ENCODE data around the gene NCAPG2.

Gene NCAPG2

DNA sequence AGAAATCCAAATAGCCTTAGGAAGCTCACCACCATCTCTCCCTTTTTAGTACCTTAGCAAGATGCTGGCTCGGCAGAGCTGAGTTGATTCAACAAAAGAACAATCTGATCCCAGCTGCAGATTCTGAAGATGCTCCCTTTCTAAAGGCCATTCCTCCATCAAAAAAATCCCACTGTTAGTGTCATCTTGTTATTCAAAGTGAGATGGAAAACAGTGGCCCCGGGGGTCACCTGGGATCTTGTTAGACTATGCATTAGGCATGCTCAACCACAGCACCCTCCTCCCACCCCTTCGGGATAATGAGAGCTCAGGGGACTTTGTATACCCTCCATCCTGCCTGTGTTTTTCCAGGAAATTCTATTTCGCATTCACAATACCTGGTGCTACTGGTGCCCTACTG lies 2.4 kb downstream of the NCAPG2 start:
- H3K9ac ChIP-seq (ENCODE audit: low read length): no peak overlapping the region
- H4K20me1 ChIP-seq (ENCODE audit: insufficient read depth, low read length): no peaks in the 10 kb centered on the region; the same call in 1 of the 2 replicates
- no peaks in the 10 kb centered on the region for H3K9me3 ChIP-seq (replicated peaks; ENCODE audit: insufficient read depth, low read length)
- no peak overlapping the region for H3K27ac ChIP-seq (ENCODE audit: low read length)
- no peaks in the 10 kb centered on the region for H3K9me2 ChIP-seq (replicated peaks; ENCODE audit: insufficient read depth, low read length)
- H3K4me1 ChIP-seq (ENCODE audit: low read length): peaks cover 17% of the 10 kb centered on the region
- no peak for DNase-seq
- no peak overlapping the region for H3K4me3 ChIP-seq (ENCODE audit: low read length)
- H3K79me2 ChIP-seq (ENCODE audit: low read length): peaks cover 74% of the 10 kb centered on the region
- H2AFZ ChIP-seq (ENCODE audit: low read length): no peak overlapping the region
- no peaks in the 10 kb centered on the region for H3K27me3 ChIP-seq (replicated peaks; ENCODE audit: insufficient read depth, low read length)
- H3K36me3 ChIP-seq (replicated peaks; ENCODE audit: insufficient read depth, low read length): peaks cover 5% of the 10 kb centered on the region; the same call in 1 of the 2 replicates
- no peak for TF ChIP-seq EZH2 (optimal IDR thresholded peaks at IDR 0.05; ENCODE audit: low read depth, low read length)
- TF ChIP-seq EZH2phosphoT487 (IDR thresholded peaks at IDR 0.05; ENCODE audit: low read length): no peak
- TF ChIP-seq, protein P1, sequence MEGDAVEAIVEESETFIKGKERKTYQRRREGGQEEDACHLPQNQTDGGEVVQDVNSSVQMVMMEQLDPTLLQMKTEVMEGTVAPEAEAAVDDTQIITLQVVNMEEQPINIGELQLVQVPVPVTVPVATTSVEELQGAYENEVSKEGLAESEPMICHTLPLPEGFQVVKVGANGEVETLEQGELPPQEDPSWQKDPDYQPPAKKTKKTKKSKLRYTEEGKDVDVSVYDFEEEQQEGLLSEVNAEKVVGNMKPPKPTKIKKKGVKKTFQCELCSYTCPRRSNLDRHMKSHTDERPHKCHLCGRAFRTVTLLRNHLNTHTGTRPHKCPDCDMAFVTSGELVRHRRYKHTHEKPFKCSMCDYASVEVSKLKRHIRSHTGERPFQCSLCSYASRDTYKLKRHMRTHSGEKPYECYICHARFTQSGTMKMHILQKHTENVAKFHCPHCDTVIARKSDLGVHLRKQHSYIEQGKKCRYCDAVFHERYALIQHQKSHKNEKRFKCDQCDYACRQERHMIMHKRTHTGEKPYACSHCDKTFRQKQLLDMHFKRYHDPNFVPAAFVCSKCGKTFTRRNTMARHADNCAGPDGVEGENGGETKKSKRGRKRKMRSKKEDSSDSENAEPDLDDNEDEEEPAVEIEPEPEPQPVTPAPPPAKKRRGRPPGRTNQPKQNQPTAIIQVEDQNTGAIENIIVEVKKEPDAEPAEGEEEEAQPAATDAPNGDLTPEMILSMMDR (IDR thresholded peaks at IDR 0.05; ENCODE audit: low read length): no peak
- peaks cover 7% of the 10 kb centered on the region; the same call in 1 of the 2 replicates for H3F3A ChIP-seq (ENCODE audit: insufficient read depth, low read length)
- H3K4me2 ChIP-seq (ENCODE audit: low read depth, low read length): peak overlapping the region; percentile 81

GRCh38 chr7:158700008-158700407 lies 4.6 kb downstream of the NCAPG2 start:
- H3K4me1 ChIP-seq (ENCODE audit: low read length): peaks cover 17% of the 10 kb centered on the region
- no peak overlapping the region for H3K9ac ChIP-seq (ENCODE audit: low read length)
- H3K4me3 ChIP-seq (ENCODE audit: low read length): no peak overlapping the region
- H3K9me3 ChIP-seq (replicated peaks; ENCODE audit: insufficient read depth, low read length): no peaks in the 10 kb centered on the region
- H3K79me2 ChIP-seq (ENCODE audit: low read length): peaks cover 96% of the 10 kb centered on the region
- TF ChIP-seq, protein P1 (IDR thresholded peaks at IDR 0.05; ENCODE audit: low read length): no peak
- TF ChIP-seq EZH2 (optimal IDR thresholded peaks at IDR 0.05; ENCODE audit: low read depth, low read length) (no peak), EZH2phosphoT487 (IDR thresholded peaks at IDR 0.05; ENCODE audit: low read length) (no peak)
- peaks cover 12% of the 10 kb centered on the region for H3K36me3 ChIP-seq (replicated peaks; ENCODE audit: insufficient read depth, low read length)
- peaks cover 5% of the 10 kb centered on the region for H4K20me1 ChIP-seq (ENCODE audit: insufficient read depth, low read length)
- H2AFZ ChIP-seq (ENCODE audit: low read length): no peak overlapping the region
- no peaks in the 10 kb centered on the region for H3F3A ChIP-seq (ENCODE audit: insufficient read depth, low read length)
- no peak for DNase-seq
- H3K27me3 ChIP-seq (replicated peaks; ENCODE audit: insufficient read depth, low read length): no peaks in the 10 kb centered on the region
- H3K4me2 ChIP-seq (ENCODE audit: low read depth, low read length): no peak overlapping the region
- H3K27ac ChIP-seq (ENCODE audit: low read length): no peak overlapping the region
- no peaks in the 10 kb centered on the region for H3K9me2 ChIP-seq (replicated peaks; ENCODE audit: insufficient read depth, low read length)

GRCh38 chr7:158699341-158699740 lies 5.3 kb downstream of the NCAPG2 start:
- Histone ChIP-seq H3F3A (ENCODE audit: insufficient read depth, low read length) (no peaks in the 10 kb centered on the region), H3K27ac (ENCODE audit: low read length) (no peak overlapping the region), H3K79me2 (ENCODE audit: low read length) (peaks cover 100% of the 10 kb centered on the region), H3K4me2 (ENCODE audit: low read depth, low read length) (no peak overlapping the region), H2AFZ (ENCODE audit: low read length) (no peak overlapping the region), H3K36me3 (replicated peaks; ENCODE audit: insufficient read depth, low read length) (peaks cover 16% of the 10 kb centered on the region), H4K20me1 (ENCODE audit: insufficient read depth, low read length) (peaks cover 8% of the 10 kb centered on the region), H3K9me3 (replicated peaks; ENCODE audit: insufficient read depth, low read length) (no peaks in the 10 kb centered on the region), H3K9me2 (replicated peaks; ENCODE audit: insufficient read depth, low read length) (no peaks in the 10 kb centered on the region), H3K4me3 (ENCODE audit: low read length) (no peak overlapping the region), H3K9ac (ENCODE audit: low read length) (no peak overlapping the region), H3K27me3 (replicated peaks; ENCODE audit: insufficient read depth, low read length) (no peaks in the 10 kb centered on the region), H3K4me1 (ENCODE audit: low read length) (peaks cover 17% of the 10 kb centered on the region)
- no peak for TF ChIP-seq EZH2 (optimal IDR thresholded peaks at IDR 0.05; ENCODE audit: low read depth, low read length)
- TF ChIP-seq, protein P1 (IDR thresholded peaks at IDR 0.05; ENCODE audit: low read length): no peak
- no peak for TF ChIP-seq EZH2phosphoT487 (IDR thresholded peaks at IDR 0.05; ENCODE audit: low read length)
- no peak for DNase-seq

Data from MM.1S (cell line).